Lower leg skin (tissue), 4 donors: Measurements from ENCODE around the gene TBX15. TPM values are rescaled to one million over a fixed set of nuclear protein-coding genes. Genes with fewer than 3 reads are reported as not detected.
"Not testable (repeated sequence)": the region's sequence is repeated elsewhere in the genome, so short reads cannot be mapped to it uniquely, and the experiment has no call there.

Experiments
- DNase-seq, 2 donors: peaks; one replicate each; pipeline ENCODE4 v3.0.0-alpha.2; 2019; ENCODE audit warnings: low spot score in 2 of 2
- H3K4me3 ChIP-seq: fragments of 200-600 bp; sonication (generic); 2 replicates; pipeline ENCODE4 v1.5.1; 2017; ENCODE audit warnings: mild to moderate bottlenecking, low read depth; ENCODE audit not compliant: poor library complexity, severe bottlenecking
- POLR2A ChIP-seq, 2 donors: fragments of 450-650 bp; IDR thresholded peaks; one replicate each; pipeline ENCODE4 v1.6.1; 2016 to 2017; ENCODE audit warnings: antibody characterized with exemption in 2 of 2, mild to moderate bottlenecking in 1 of 2, moderate library complexity in 1 of 2
- WGBS, 2 donors: methylation state at CpG; one replicate each; pipeline ENCODE4 v1.1.5; 2018; 5-methylcytosine and 5-hydroxymethylcytosine counted together
- intact Hi-C: fragments of 100-400 bp; cut with DNase I; formaldehyde crosslinking; loops from one replicate; pipeline ENCODE4 v1.15.0; 2023; ENCODE audit warnings: low total_unique reads
- total RNA-seq, 4 donors: library from RNA; depleted of rRNA; stranded (reverse); fragments of >200 nt; gene quantifications; one replicate each; pipeline ENCODE4 v1.1.0, GENCODE V29; 2016
- TF ChIP-seq, protein P1 (sequence below), 3 donors: fragments of 450-650 bp; IDR thresholded peaks; one replicate each; pipeline ENCODE4 v1.5.1; 2016; ENCODE audit warnings: antibody characterized with exemption in 3 of 3, mild to moderate bottlenecking in 3 of 3, moderate library complexity in 2 of 3

The TBX15 gene
- total RNA-seq, 4 donors from 2014 or later = 4.7 to 17.0 (median 5.9) TPM

DNA sequence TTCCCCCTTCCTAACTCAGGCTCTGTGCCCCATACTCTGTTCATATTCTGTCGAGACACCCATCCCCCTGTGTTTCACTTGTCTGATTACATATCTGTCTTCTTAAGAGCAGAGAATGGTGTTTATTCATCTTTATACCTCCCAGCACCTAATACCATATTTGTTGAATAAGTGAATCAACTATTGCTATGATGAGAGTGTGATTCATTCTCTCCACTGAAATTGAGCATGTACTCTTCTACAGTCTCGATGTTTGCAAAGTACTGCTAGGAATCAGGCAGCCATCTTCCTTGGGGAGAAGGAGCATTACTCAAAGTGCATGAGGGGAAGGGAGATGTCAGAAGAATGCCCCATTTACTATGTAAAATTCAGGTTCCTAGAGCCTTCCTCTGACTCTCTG, 27.0 kb downstream of the TBX15 start:
- TF ChIP-seq, protein P1, sequence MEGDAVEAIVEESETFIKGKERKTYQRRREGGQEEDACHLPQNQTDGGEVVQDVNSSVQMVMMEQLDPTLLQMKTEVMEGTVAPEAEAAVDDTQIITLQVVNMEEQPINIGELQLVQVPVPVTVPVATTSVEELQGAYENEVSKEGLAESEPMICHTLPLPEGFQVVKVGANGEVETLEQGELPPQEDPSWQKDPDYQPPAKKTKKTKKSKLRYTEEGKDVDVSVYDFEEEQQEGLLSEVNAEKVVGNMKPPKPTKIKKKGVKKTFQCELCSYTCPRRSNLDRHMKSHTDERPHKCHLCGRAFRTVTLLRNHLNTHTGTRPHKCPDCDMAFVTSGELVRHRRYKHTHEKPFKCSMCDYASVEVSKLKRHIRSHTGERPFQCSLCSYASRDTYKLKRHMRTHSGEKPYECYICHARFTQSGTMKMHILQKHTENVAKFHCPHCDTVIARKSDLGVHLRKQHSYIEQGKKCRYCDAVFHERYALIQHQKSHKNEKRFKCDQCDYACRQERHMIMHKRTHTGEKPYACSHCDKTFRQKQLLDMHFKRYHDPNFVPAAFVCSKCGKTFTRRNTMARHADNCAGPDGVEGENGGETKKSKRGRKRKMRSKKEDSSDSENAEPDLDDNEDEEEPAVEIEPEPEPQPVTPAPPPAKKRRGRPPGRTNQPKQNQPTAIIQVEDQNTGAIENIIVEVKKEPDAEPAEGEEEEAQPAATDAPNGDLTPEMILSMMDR (IDR thresholded peaks at IDR 0.05) = no peak
- no peak for TF ChIP-seq POLR2A (IDR thresholded peaks at IDR 0.05)
- no peak for DNase-seq
- 72 to 84% methylated on average over 2 of the region's 2 CpGs for WGBS, 2 donors
- intact Hi-C loops = no loop called here
- no peak overlapping the region for H3K4me3 ChIP-seq

GRCh38 chr1:118960567-118961136, 27.5 kb downstream of the TBX15 start:
- TF ChIP-seq, protein P1 (IDR thresholded peaks at IDR 0.05) = no peak
- no peak for TF ChIP-seq POLR2A (IDR thresholded peaks at IDR 0.05)
- intact Hi-C loops = no loop called here
- 49 to 55% methylated on average over 7 of the region's 7 CpGs for WGBS, 2 donors
- H3K4me3 ChIP-seq = no peak overlapping the region
- DNase-seq = peak; percentile 83 to 92

- TF ChIP-seq, protein P1 (IDR thresholded peaks at IDR 0.05) = no peak
- no peak for TF ChIP-seq POLR2A (IDR thresholded peaks at IDR 0.05)
- H3K4me3 ChIP-seq = no peak overlapping the region
- 49 to 52% methylated on average over 7 of the region's 7 CpGs for WGBS, 2 donors
- intact Hi-C loops = no loop called here
- no peak for DNase-seq
Measured at GRCh38 chr1:118960026-118960561, 28.0 kb downstream of the TBX15 start.

- intact Hi-C loops = no loop called here
- 61 to 63% methylated on average over 1 of the region's 1 CpG for WGBS, 2 donors
- no peak for DNase-seq
- no peak overlapping the region for H3K4me3 ChIP-seq
- no peak for TF ChIP-seq POLR2A (IDR thresholded peaks at IDR 0.05)
- TF ChIP-seq, protein P1 (IDR thresholded peaks at IDR 0.05) = no peak
Measured at GRCh38 chr1:118958937-118959631, 29.1 kb downstream of the TBX15 start.

GRCh38 chr1:118958140-118958539, 30.0 kb downstream of the TBX15 start:
- intact Hi-C loops = no loop called here
- no peak for TF ChIP-seq POLR2A (IDR thresholded peaks at IDR 0.05)
- TF ChIP-seq, protein P1 (IDR thresholded peaks at IDR 0.05) = no peak
- H3K4me3 ChIP-seq = no peak overlapping the region
- no peak for DNase-seq
- 81 to 90% methylated on average over 3 of the region's 3 CpGs for WGBS, 2 donors

GRCh38 chr1:118957579-118957978, 30.6 kb downstream of the TBX15 start:
- intact Hi-C loops, H3K4me3 ChIP-seq, DNase-seq: not testable (repeated sequence)
- 96 to 98% methylated on average over 7 of the region's 7 CpGs for WGBS, 2 donors
